GM12878 (cell line): Measurements from ENCODE around the gene PRDM2. TPM values are rescaled to one million over a fixed set of nuclear protein-coding genes. Genes with fewer than 3 reads are reported as not detected.

Source experiments
- ATAC-seq: fragments of 200-7000 bp; cut with Tn5 transposase; 3 replicates; pipeline ENCODE4 v1.9.1; 2020; ENCODE audit warnings: mild to moderate bottlenecking, moderate library complexity
- BruUV-seq: library from RNA; stranded (reverse); fragments of 400-500 nt; replicated peaks from 2 replicates; lab custom pipeline; 2021; lab: Mats Ljungman, UMichigan
- CTCF ChIA-PET: fragments of 300-600 bp; sonication (Branson Sonifier 250); formaldehyde crosslinking; extraction: SDS; loops from one replicate; lab custom pipeline; 2021; ENCODE audit warnings: inconsistent platforms; lab: Yijun Ruan, JAX
- POLR2A ChIA-PET: fragments of 350-600 bp; formaldehyde crosslinking; extraction: SDS; loops from one replicate; lab custom pipeline; 2021; ENCODE audit warnings: inconsistent platforms; lab: Charles Lee
- RAD21 ChIA-PET: fragments of 300-600 bp; sonication (Branson Sonifier 250); formaldehyde crosslinking; loops from one replicate; lab custom pipeline; 2023; ENCODE audit warnings: antibody characterized with exemption; ENCODE audit not compliant: unreplicated experiment; lab: Charles Lee
- SMC1A ChIA-PET: fragments of 300-600 bp; sonication (Branson Sonifier 250); formaldehyde crosslinking; loops from one replicate; lab custom pipeline; 2023; ENCODE audit not compliant: unreplicated experiment, uncharacterized antibody; lab: Charles Lee
- DNase-seq: peaks from one replicate; pipeline ENCODE4 v3.0.0-alpha.2; 2011; ENCODE audit warnings: low read depth, low spot score
- FAIRE-seq: peaks from 3 replicates; lab custom pipeline; 2011; peaks lifted over from hg19 to GRCh38; lab: Jason Lieb, UNC
- H2AFZ ChIP-seq: 2 replicates; pipeline ENCODE4 v1.6.0; 2011; ENCODE audit warnings: low read depth, low read length, control low read depth; ENCODE audit not compliant: control insufficient read depth
- H3K27ac ChIP-seq: 2 replicates; pipeline ENCODE4 v1.5.1; 2011; ENCODE audit warnings: control low read depth; ENCODE audit not compliant: control insufficient read depth, insufficient read depth
- H3K27me3 ChIP-seq, 2 experiments: replicated peaks in 1 of 2; 2 replicates each; pipeline versions ENCODE4 v1.6.0 to v1.6.1; 2011; ENCODE audit warnings: low read length in 1 of 2; ENCODE audit not compliant: control insufficient read depth in 2 of 2, insufficient read depth in 2 of 2
- H3K36me3 ChIP-seq, 2 experiments: 2 replicates each; pipeline ENCODE4 v1.5.1; 2011; ENCODE audit warnings: low read length in 1 of 2; ENCODE audit not compliant: control insufficient read depth in 2 of 2, insufficient read depth in 2 of 2
- H3K4me1 ChIP-seq: 2 replicates; pipeline ENCODE4 v1.6.1; 2011; ENCODE audit warnings: mild to moderate bottlenecking, low read length, moderate library complexity, mixed read lengths; ENCODE audit not compliant: control insufficient read depth, insufficient read depth
- H3K4me2 ChIP-seq: 2 replicates; pipeline ENCODE4 v1.6.0; 2011; ENCODE audit warnings: control low read depth; ENCODE audit not compliant: control insufficient read depth, insufficient read depth
- H3K4me3 ChIP-seq: fragments of 200-600 bp; sonication (generic); 2 replicates; pipeline ENCODE4 v1.5.1; 2016
- H3K79me2 ChIP-seq: 2 replicates; pipeline ENCODE4 v1.6.0; 2011; ENCODE audit warnings: low read length; ENCODE audit not compliant: control insufficient read depth, insufficient read depth
- H3K9ac ChIP-seq: 2 replicates; pipeline ENCODE4 v1.8.0; 2011; ENCODE audit warnings: low read length, control low read depth, mixed read lengths; ENCODE audit not compliant: control insufficient read depth, insufficient read depth
- H3K9me3 ChIP-seq: replicated peaks from 3 replicates; pipeline ENCODE4 v1.5.1; 2011; ENCODE audit warnings: mild to moderate bottlenecking, low read length; ENCODE audit not compliant: control insufficient read depth, insufficient read depth
- H4K20me1 ChIP-seq: 2 replicates; pipeline ENCODE4 v1.6.0; 2011; ENCODE audit not compliant: control insufficient read depth, insufficient read depth
- BRCA1 ChIP-seq: IDR thresholded peaks from 2 replicates; pipeline ENCODE4 v1.6.1; 2011; ENCODE audit warnings: low read depth, low read length, improper control_type of control experiment
- CREB1 ChIP-seq: IDR thresholded peaks from 2 replicates; pipeline ENCODE4 v1.6.1; 2012; ENCODE audit warnings: low read depth, mild to moderate bottlenecking, inconsistent platforms
- EED ChIP-seq: sonication (generic); IDR thresholded peaks from 2 replicates; pipeline ENCODE4 v1.6.1; 2016; ENCODE audit warnings: antibody characterized with exemption, low read depth
- FOS ChIP-seq: IDR thresholded peaks from 3 replicates; pipeline ENCODE4 v1.6.1; 2011; ENCODE audit warnings: borderline replicate concordance; ENCODE audit not compliant: insufficient read length; ENCODE audit errors: extremely low read depth
- GATAD2B ChIP-seq: fragments of 450-650 bp; conservative IDR thresholded peaks from 2 replicates; pipeline ENCODE4 v1.6.1; 2017; ENCODE audit warnings: low read depth, mild to moderate bottlenecking, moderate library complexity
- HDGF ChIP-seq: fragments of 450-650 bp; IDR thresholded peaks from 2 replicates; pipeline ENCODE4 v1.6.1; 2016; ENCODE audit warnings: antibody characterized with exemption
- IRF4 ChIP-seq: IDR thresholded peaks from 2 replicates; pipeline ENCODE4 v1.6.1; 2011; ENCODE audit warnings: low read depth, low read length
- NBN ChIP-seq: fragments of 450-650 bp; IDR thresholded peaks from 2 replicates; pipeline ENCODE4 v1.6.1; 2016
- NFYA ChIP-seq: IDR thresholded peaks from 2 replicates; pipeline ENCODE4 v1.6.1; 2011; ENCODE audit warnings: low read depth, mild to moderate bottlenecking, low read length, improper control_type of control experiment, borderline replicate concordance
- PAX5 ChIP-seq: IDR thresholded peaks from 2 replicates; pipeline ENCODE4 v1.6.1; 2011; ENCODE audit warnings: low read depth, low read length, borderline replicate concordance
- PAX8 ChIP-seq: fragments of 450-650 bp; IDR thresholded peaks from 2 replicates; pipeline ENCODE4 v1.6.1; 2017; ENCODE audit warnings: mild to moderate bottlenecking, moderate library complexity
- RCOR1 ChIP-seq: conservative IDR thresholded peaks from 2 replicates; pipeline ENCODE4 v1.6.1; 2012; ENCODE audit warnings: low read depth, low read length, improper control_type of control experiment
- RFX5 ChIP-seq: IDR thresholded peaks from 2 replicates; pipeline ENCODE4 v1.6.1; 2011; ENCODE audit warnings: low read depth, low read length, improper control_type of control experiment
- TARDBP ChIP-seq: IDR thresholded peaks from 2 replicates; pipeline ENCODE4 v1.6.1; 2016; ENCODE audit warnings: borderline replicate concordance
- ZNF207 ChIP-seq: fragments of 450-650 bp; IDR thresholded peaks from 2 replicates; pipeline ENCODE4 v1.6.1; 2014; ENCODE audit warnings: antibody characterized with exemption, mild to moderate bottlenecking, borderline replicate concordance
- ZNF274 ChIP-seq: IDR thresholded peaks from one replicate; pipeline ENCODE4 v1.8.0; 2011; ENCODE audit not compliant: insufficient read length, insufficient read depth
- WGBS: methylation state at CpG from one replicate; pipeline ENCODE4 v1.1.6; 2016; ENCODE audit warnings: low lambda C conversion rate; ENCODE audit not compliant: insufficient replicate concordance, insufficient coverage; ENCODE audit errors: missing lambda C conversion rate; 5-methylcytosine and 5-hydroxymethylcytosine counted together
- in situ Hi-C: fragments of 300-500 bp; cut with MboI; formaldehyde crosslinking; loops from 9 replicates; pipeline ENCODE4 v1.14.3; 2018; ENCODE audit warnings: mixed read lengths
- intact Hi-C: fragments of 100-400 bp; cut with micrococcal nuclease; formaldehyde crosslinking; loops from one replicate; pipeline ENCODE4 v1.14.2; 2022; ENCODE audit not compliant: unreplicated experiment
- polyA plus RNA-seq, 11 experiments: library from polyadenylated mRNA; depleted of rRNA in 4 of 11; unstranded in 6 of 11; stranded (reverse) in 5 of 11; fragments of >200 nt; fragmentation: Nextera tagmentation in 4 of 11; fragmentation: Illumina TruSeq in 1 of 11; extraction: Ambion mirVana in 4 of 11; extraction: Trizol in 1 of 11; gene quantifications; 1 replicate in 1 of 11; 2 replicates in 10 of 11; pipeline versions ENCODE4 v1.2.1 to v1.2.3, GENCODE V29; 2011 to 2016; ENCODE audit warnings: inconsistent platforms in 2 of 11, missing spikeins in 2 of 11, low read depth in 1 of 11
- total RNA-seq, 4 experiments: library from RNA; depleted of rRNA in 3 of 4; stranded (reverse); fragments of >200 nt in 3 of 4; fragmentation: Illumina TruSeq in 1 of 4; extraction: Trizol in 1 of 4; gene quantifications; 2 replicates each; pipeline versions ENCODE4 v1.2.1 to v1.2.3, GENCODE V29; 2013 to 2021
- TF ChIP-seq, protein P1 (sequence below): fragments of 450-650 bp; IDR thresholded peaks from 2 replicates; pipeline ENCODE4 v1.6.1; 2017; ENCODE audit warnings: antibody characterized with exemption, mild to moderate bottlenecking, moderate library complexity

The PRDM2 gene
- total and polyA plus RNA-seq, 10 of the 15 experiments (the other 5 are each of a cell fraction or from before 2014, with no cell fraction given), result 8.4 to 45.1 (median 23.5) TPM

DNA sequence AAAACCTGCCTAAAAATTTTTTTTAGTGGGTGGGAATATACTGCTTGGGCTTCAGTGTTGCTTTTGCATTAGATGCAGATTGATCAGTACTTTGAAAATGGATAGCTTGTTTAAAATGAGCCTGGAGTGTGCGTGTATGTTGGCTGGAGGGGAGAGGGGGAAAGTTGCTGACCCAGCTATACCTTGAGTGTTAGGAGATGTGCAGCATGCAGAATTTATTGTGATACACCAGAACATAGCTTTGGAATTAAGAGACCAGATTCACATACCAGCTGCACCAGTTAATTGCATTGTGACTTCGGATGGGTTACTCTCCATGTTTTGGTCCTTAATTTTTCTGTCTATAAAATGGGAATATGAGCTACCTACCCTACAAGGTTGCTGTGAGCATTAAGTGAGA is 60.4 kb downstream of the PRDM2 start (continued):
- TF ChIP-seq EED (no peak), GATAD2B (no peak), TARDBP (no peak), ZNF274 (no peak), NBN (no peak), HDGF (no peak), NFYA (no peak), PAX8 (no peak), IRF4 (no peak), BRCA1 (no peak)

DNA sequence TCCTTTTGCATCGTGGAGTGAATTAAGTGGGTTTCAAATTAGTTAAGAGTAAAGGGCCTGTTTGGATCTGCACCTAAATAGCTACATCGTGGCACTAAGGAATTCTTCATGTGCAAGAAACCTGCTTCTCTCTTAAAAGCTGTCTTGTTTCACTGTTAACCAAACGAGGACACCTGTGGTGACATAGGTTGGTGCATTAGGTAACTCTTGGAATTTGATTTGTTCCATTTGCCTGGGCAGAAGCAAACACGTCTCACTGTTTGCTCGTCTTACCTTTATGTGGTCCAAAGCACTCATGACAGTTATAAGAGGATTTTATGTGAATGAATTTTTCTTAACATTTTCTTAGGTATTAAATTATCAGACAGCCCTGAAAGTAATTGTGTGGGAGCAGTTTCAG is 60.9 kb downstream of the PRDM2 start:
- no peaks in the 10 kb centered on the region for H3K4me1 ChIP-seq
- RAD21 ChIA-PET, result interaction anchor here (1.0 to 1.3 kb wide), 2 partner anchors 28 to 35 kb away, joined by 4 read pairs; no protein-coding TSS in a partner anchor
- H3K9me3 ChIP-seq, result no peaks in the 10 kb centered on the region
- CTCF ChIA-PET, result interaction anchor here (1.0 to 1.9 kb wide), 5 partner anchors 27 to 96 kb away, joined by 3 to 6 read pairs (median 3); no protein-coding TSS in a partner anchor
- peaks cover 97% of the 10 kb centered on the region for H3K79me2 ChIP-seq
- in situ Hi-C loops (no loop called here), intact Hi-C loops (no loop called here)
- no peak overlapping the region for H3K27ac ChIP-seq
- ATAC-seq, result no peak
- no peak for DNase-seq
- H3K36me3 ChIP-seq, result peaks cover 3 to 5% of the 10 kb centered on the region in 2 experiments; a peak in 2 of 4 replicates
- 77% methylated on average over 5 of the region's 5 CpGs for WGBS
- H2AFZ ChIP-seq, result no peak overlapping the region
- POLR2A ChIA-PET, result no interaction called here
- FAIRE-seq, result no peak
- H3K4me2 ChIP-seq, result no peak overlapping the region
- SMC1A ChIA-PET, result interaction anchor here (0.6 to 1.3 kb wide), 6 partner anchors 10 to 217 kb away, joined by 3 to 7 read pairs (median 3); no protein-coding TSS in a partner anchor
- H3K4me3 ChIP-seq, result no peak overlapping the region
- no peaks in the 10 kb centered on the region for H3K27me3 ChIP-seq
- H3K9ac ChIP-seq, result no peak overlapping the region
- no TSS peak for BruUV-seq
- no peak for TF ChIP-seq ZNF207
- TF ChIP-seq RCOR1, result no peak
- TF ChIP-seq, protein P1, sequence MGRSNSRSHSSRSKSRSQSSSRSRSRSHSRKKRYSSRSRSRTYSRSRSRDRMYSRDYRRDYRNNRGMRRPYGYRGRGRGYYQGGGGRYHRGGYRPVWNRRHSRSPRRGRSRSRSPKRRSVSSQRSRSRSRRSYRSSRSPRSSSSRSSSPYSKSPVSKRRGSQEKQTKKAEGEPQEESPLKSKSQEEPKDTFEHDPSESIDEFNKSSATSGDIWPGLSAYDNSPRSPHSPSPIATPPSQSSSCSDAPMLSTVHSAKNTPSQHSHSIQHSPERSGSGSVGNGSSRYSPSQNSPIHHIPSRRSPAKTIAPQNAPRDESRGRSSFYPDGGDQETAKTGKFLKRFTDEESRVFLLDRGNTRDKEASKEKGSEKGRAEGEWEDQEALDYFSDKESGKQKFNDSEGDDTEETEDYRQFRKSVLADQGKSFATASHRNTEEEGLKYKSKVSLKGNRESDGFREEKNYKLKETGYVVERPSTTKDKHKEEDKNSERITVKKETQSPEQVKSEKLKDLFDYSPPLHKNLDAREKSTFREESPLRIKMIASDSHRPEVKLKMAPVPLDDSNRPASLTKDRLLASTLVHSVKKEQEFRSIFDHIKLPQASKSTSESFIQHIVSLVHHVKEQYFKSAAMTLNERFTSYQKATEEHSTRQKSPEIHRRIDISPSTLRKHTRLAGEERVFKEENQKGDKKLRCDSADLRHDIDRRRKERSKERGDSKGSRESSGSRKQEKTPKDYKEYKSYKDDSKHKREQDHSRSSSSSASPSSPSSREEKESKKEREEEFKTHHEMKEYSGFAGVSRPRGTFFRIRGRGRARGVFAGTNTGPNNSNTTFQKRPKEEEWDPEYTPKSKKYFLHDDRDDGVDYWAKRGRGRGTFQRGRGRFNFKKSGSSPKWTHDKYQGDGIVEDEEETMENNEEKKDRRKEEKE, result no peak
- no peak for TF ChIP-seq PAX5
- TF ChIP-seq RFX5, result no peak
- no peak for TF ChIP-seq CREB1
- TF ChIP-seq FOS, result no peak
- H4K20me1 ChIP-seq, result peaks cover 5% of the 10 kb centered on the region; the same call in 1 of the 2 replicates
